Ascending aorta (tissue), 2 donors: ENCODE measurements around the gene MSI2. TPM values are rescaled to one million over a fixed set of nuclear protein-coding genes. Genes with fewer than 3 reads are reported as not detected.

ENCODE experiments used
- DNase-seq, 2 donors: peaks; one replicate each; pipeline ENCODE4 v3.0.0-alpha.2; 2019; ENCODE audit warnings: low spot score in 2 of 2
- H3K27ac ChIP-seq, 2 donors: fragments of 200-600 bp; sonication (generic); one replicate each; pipeline ENCODE4 v1.5.1; 2016 to 2017; ENCODE audit warnings: mild to moderate bottlenecking in 1 of 2
- H3K27me3 ChIP-seq: fragments of 200-600 bp; sonication (generic); one replicate; pipeline ENCODE4 v1.5.1; 2017
- H3K36me3 ChIP-seq, 2 donors: fragments of 200-600 bp; sonication (generic); one replicate each; pipeline ENCODE4 v1.5.1; 2016
- H3K4me1 ChIP-seq, 2 donors: fragments of 200-600 bp; sonication (generic); one replicate each; pipeline ENCODE4 v1.5.1; 2016 to 2017; ENCODE audit warnings: mild to moderate bottlenecking in 1 of 2
- H3K4me3 ChIP-seq, 2 donors: fragments of 200-600 bp; sonication (generic); one replicate each; pipeline ENCODE4 v1.5.1; 2016 to 2017; ENCODE audit warnings: mild to moderate bottlenecking in 1 of 2
- H3K9me3 ChIP-seq, 2 donors: fragments of 200-600 bp; sonication (generic); one replicate each; pipeline ENCODE4 v1.5.1; 2016
- intact Hi-C: fragments of 100-400 bp; cut with DNase I; formaldehyde crosslinking; loops from one replicate; pipeline ENCODE4 v1.15.1; 2023
- total RNA-seq: library from RNA; depleted of rRNA; stranded (reverse); fragments of >200 nt; gene quantifications from one replicate; pipeline ENCODE4 v1.1.0, GENCODE V29; 2016
- TF ChIP-seq, protein P1 (sequence below), 3 experiments: fragments of 200-600 bp in 2 of 3; fragments of 450-650 bp in 1 of 3; sonication (generic) in 2 of 3; IDR thresholded peaks; one replicate each; pipeline ENCODE4 v1.5.1; 2016 to 2019; ENCODE audit warnings: antibody characterized with exemption in 3 of 3, mild to moderate bottlenecking in 1 of 3, moderate library complexity in 1 of 3

The MSI2 gene
- total RNA-seq, 1 donor from 2014 or later, result 11.7 TPM

DNA sequence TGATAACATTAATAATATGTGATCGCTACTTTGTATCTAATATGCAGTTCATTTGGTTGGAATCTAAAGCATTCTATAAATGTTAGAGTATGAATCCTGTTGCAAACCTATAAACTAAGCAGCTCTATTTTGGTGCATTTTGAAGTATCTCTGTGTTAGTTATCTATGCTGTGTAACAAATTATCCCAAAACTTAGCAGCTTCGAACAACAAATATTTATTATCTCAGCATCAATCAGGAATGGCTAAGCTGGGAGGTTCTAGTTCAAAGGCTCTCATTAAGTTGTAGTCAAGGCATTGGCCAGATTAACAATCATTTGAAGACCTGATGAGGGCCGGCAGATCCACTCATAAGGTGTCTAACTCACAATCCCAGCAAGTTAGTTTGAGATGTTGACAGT lies 10.1 kb upstream of the MSI2 start:
- Histone ChIP-seq H3K27me3 (no peaks in the 10 kb centered on the region), H3K27ac (no peak overlapping the region), H3K36me3 (no peaks in the 10 kb centered on the region), H3K4me3 (no peak overlapping the region), H3K9me3 (peaks cover 0 to 6% of the 10 kb centered on the region in 2 donors), H3K4me1 (peaks cover 0 to 2% of the 10 kb centered on the region in 2 donors)
- DNase-seq, result no peak
- intact Hi-C loops, result loop anchor here (10.0 kb wide), 1 partner anchor 869 kb away; no protein-coding TSS in a partner anchor
- TF ChIP-seq, protein P1, sequence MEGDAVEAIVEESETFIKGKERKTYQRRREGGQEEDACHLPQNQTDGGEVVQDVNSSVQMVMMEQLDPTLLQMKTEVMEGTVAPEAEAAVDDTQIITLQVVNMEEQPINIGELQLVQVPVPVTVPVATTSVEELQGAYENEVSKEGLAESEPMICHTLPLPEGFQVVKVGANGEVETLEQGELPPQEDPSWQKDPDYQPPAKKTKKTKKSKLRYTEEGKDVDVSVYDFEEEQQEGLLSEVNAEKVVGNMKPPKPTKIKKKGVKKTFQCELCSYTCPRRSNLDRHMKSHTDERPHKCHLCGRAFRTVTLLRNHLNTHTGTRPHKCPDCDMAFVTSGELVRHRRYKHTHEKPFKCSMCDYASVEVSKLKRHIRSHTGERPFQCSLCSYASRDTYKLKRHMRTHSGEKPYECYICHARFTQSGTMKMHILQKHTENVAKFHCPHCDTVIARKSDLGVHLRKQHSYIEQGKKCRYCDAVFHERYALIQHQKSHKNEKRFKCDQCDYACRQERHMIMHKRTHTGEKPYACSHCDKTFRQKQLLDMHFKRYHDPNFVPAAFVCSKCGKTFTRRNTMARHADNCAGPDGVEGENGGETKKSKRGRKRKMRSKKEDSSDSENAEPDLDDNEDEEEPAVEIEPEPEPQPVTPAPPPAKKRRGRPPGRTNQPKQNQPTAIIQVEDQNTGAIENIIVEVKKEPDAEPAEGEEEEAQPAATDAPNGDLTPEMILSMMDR (IDR thresholded peaks at IDR 0.05), result no peak

DNA sequence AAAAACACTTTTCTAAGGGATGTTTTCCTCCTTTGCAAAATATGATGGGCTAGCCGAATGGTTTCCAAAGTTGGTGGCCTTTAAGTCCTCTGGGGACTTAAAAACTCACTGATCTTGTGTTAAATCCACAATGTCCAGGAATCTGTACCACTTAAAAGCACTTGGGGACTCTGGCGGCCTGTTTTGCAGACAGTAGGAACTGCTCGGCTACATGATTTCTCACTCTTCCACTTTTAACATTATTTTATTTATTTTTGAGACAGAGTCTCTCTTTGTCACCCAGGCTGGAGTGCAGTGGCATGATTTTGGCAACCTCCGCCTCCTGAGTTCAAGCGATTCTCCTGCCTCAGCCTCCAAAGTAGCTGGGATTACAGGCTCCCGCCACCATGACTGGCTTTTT lies 9.1 kb upstream of the MSI2 start:
- Histone ChIP-seq H3K36me3 (no peaks in the 10 kb centered on the region), H3K27me3 (no peaks in the 10 kb centered on the region), H3K27ac (no peak overlapping the region), H3K4me3 (no peak overlapping the region), H3K4me1 (peaks cover 0 to 2% of the 10 kb centered on the region in 2 donors), H3K9me3 (peaks cover 0 to 9% of the 10 kb centered on the region in 2 donors)
- TF ChIP-seq, protein P1 (IDR thresholded peaks at IDR 0.05), result no peak
- intact Hi-C loops, result loop anchor here (10.0 kb wide), 1 partner anchor 868 kb away; no protein-coding TSS in a partner anchor
- no peak for DNase-seq

DNA sequence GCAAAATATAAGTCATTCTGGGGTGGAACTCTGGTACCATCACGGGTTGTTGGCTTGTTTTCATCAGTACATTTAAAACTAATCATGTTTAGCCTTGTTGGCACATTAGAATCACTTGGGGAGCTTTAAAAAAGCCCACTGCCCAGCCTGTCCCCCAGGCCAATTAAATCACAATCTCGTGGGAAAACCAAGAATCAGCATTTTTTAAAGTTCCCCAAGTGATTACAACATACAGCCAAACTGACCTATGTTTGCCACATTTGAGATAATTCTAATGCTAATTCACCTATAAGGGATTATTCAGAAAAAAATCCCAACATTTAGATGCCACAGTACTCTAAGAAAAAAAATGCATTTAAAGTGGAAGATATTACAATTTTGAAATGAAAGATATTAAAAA lies 8.4 kb upstream of the MSI2 start:
- intact Hi-C loops, result loop anchor here (10.0 kb wide), 1 partner anchor 867 kb away; no protein-coding TSS in a partner anchor
- no peak for DNase-seq
- Histone ChIP-seq H3K9me3 (peaks cover 0 to 9% of the 10 kb centered on the region in 2 donors), H3K4me3 (no peak overlapping the region), H3K27me3 (no peaks in the 10 kb centered on the region), H3K36me3 (no peaks in the 10 kb centered on the region), H3K4me1 (peaks cover 0 to under 1% of the 10 kb centered on the region in 2 donors), H3K27ac (no peak overlapping the region)
- TF ChIP-seq, protein P1 (IDR thresholded peaks at IDR 0.05), result no peak

DNA sequence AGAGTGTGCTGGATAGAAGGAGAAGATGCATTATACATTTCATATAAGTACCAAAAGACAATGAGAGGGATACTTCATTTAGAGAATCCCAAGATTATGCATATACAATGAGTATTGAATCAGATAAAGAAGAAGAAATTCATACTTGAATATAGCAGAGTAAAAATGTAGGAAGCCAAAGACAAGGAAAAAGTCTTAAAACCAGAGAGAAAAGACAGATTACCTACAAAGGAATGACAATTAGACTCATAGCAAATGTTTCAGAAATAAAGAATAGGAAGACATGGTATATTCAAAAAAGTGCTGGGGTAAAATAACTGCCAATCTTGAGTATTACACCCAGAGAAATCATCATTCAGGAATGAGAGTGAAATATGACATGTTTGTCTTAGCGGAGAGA lies 6.8 kb upstream of the MSI2 start:
- TF ChIP-seq, protein P1 (IDR thresholded peaks at IDR 0.05), result no peak
- Histone ChIP-seq H3K4me3 (no peak overlapping the region), H3K9me3 (peaks cover 0 to 9% of the 10 kb centered on the region in 2 donors), H3K36me3 (no peaks in the 10 kb centered on the region), H3K27me3 (no peaks in the 10 kb centered on the region), H3K27ac (no peak overlapping the region), H3K4me1 (no peaks in the 10 kb centered on the region)
- intact Hi-C loops, result loop anchor here (10.0 kb wide), 1 partner anchor 865 kb away; no protein-coding TSS in a partner anchor
- no peak for DNase-seq

DNA sequence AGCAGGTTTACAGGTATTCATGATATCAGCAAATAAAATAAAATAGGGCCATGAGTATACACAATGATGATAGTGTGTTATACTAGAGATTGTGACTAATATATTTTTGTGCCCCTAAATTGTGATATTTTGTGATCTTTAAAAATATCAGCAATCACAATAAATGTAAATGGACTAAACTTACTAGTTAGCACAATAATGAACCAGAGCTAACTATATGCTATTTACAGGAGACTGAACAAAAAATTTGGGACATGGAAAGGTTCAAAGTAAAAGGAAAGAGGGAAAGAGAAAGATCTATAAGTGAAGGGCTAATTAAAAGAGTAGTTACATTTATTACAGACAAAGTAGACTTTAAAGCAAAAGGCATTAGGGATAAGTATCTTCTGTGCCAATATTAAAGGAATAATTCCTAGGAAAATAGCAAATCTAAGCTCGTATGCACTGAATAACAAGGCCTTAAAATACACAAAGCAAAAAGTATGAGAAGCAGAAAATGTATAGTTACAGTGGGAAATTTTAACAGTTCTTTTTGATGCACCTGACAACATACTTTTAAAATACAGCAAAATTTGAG lies 5.0 kb upstream of the MSI2 start:
- intact Hi-C loops, result no loop called here
- H3K27ac ChIP-seq, result no peak overlapping the region
- peaks cover 0 to 9% of the 10 kb centered on the region in 2 donors for H3K9me3 ChIP-seq

More for the DNA sequence above, 5.0 kb upstream of the MSI2 start:
- TF ChIP-seq, protein P1 (IDR thresholded peaks at IDR 0.05), result no peak
- Histone ChIP-seq H3K4me1 (no peaks in the 10 kb centered on the region), H3K4me3 (no peak overlapping the region), H3K36me3 (no peaks in the 10 kb centered on the region), H3K27me3 (no peaks in the 10 kb centered on the region)
- DNase-seq, result no peak
